ENCODE data around the gene IRX1.

GRCh38 chr5:3584724-3585531 is 10.7 kb upstream of the IRX1 start:
- no peak for TF ChIP-seq POLR2A (IDR thresholded peaks at IDR 0.05)
- TF ChIP-seq, protein P1, sequence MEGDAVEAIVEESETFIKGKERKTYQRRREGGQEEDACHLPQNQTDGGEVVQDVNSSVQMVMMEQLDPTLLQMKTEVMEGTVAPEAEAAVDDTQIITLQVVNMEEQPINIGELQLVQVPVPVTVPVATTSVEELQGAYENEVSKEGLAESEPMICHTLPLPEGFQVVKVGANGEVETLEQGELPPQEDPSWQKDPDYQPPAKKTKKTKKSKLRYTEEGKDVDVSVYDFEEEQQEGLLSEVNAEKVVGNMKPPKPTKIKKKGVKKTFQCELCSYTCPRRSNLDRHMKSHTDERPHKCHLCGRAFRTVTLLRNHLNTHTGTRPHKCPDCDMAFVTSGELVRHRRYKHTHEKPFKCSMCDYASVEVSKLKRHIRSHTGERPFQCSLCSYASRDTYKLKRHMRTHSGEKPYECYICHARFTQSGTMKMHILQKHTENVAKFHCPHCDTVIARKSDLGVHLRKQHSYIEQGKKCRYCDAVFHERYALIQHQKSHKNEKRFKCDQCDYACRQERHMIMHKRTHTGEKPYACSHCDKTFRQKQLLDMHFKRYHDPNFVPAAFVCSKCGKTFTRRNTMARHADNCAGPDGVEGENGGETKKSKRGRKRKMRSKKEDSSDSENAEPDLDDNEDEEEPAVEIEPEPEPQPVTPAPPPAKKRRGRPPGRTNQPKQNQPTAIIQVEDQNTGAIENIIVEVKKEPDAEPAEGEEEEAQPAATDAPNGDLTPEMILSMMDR (IDR thresholded peaks at IDR 0.05): no peak

All from esophagus squamous epithelium (tissue), 4 donors.